Cardiac fibroblast (primary cell): ENCODE data around the gene DTX1.

Source experiments
- DNase-seq, 2 donors: peaks; one replicate each; pipeline versions ENCODE4 v3.0.0 to v3.0.0-alpha.2; 2010; ENCODE audit warnings: low read depth in 2 of 2
- H3K4me3 ChIP-seq, 2 donors: replicated peaks in 1 of 2; 1 replicate in 1 of 2; 2 replicates in 1 of 2; pipeline ENCODE4 v1.5.1; 2011; ENCODE audit warnings: low read depth in 2 of 2, low read length in 2 of 2, mild to moderate bottlenecking in 2 of 2, moderate library complexity in 1 of 2
- TF ChIP-seq, protein P1 (sequence below): IDR thresholded peaks from one replicate; pipeline ENCODE4 v1.5.1; 2011; ENCODE audit warnings: low read depth, mild to moderate bottlenecking, low read length, inconsistent platforms

Gene DTX1

GRCh38 chr12:113099764-113100163 lies 43.2 kb downstream of the DTX1 start:
- TF ChIP-seq, protein P1, sequence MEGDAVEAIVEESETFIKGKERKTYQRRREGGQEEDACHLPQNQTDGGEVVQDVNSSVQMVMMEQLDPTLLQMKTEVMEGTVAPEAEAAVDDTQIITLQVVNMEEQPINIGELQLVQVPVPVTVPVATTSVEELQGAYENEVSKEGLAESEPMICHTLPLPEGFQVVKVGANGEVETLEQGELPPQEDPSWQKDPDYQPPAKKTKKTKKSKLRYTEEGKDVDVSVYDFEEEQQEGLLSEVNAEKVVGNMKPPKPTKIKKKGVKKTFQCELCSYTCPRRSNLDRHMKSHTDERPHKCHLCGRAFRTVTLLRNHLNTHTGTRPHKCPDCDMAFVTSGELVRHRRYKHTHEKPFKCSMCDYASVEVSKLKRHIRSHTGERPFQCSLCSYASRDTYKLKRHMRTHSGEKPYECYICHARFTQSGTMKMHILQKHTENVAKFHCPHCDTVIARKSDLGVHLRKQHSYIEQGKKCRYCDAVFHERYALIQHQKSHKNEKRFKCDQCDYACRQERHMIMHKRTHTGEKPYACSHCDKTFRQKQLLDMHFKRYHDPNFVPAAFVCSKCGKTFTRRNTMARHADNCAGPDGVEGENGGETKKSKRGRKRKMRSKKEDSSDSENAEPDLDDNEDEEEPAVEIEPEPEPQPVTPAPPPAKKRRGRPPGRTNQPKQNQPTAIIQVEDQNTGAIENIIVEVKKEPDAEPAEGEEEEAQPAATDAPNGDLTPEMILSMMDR, result no peak
- DNase-seq, result no peak
- no peak overlapping the region for H3K4me3 ChIP-seq

DNA sequence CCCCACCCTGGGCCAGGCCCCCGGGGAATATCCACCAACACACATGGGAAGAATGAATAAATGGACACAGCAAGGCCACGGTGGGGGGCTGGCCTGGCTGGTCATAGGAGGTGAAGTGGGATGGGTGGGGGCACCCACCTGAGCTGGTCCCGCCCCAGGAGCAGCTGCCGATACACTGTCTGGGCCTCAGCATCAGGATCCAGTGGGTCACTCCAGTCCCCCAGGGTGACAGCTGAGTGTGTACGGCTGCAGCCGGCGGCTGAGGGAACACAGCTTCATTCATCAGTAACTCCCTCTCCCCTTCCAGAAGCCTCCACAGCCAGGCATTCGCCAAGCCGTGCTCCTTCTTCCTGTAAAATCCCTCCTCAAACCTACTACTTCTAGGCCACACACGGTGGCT lies 45.2 kb downstream of the DTX1 start:
- TF ChIP-seq, protein P1, result no peak
- H3K4me3 ChIP-seq, result no peak overlapping the region
- DNase-seq, result no peak

GRCh38 chr12:113102811-113103210 lies 46.3 kb downstream of the DTX1 start:
- no peak overlapping the region for H3K4me3 ChIP-seq
- DNase-seq, result no peak
- TF ChIP-seq, protein P1, result no peak

- TF ChIP-seq, protein P1, result no peak
- DNase-seq, result no peak
- H3K4me3 ChIP-seq, result no peak overlapping the region
These were observed 47.4 kb downstream of the DTX1 start for GRCh38 chr12:113103756-113104450.

- DNase-seq, result no peak
- TF ChIP-seq, protein P1, result no peak
These were observed 48.5 kb downstream of the DTX1 start for GRCh38 chr12:113104953-113105510.

DNA sequence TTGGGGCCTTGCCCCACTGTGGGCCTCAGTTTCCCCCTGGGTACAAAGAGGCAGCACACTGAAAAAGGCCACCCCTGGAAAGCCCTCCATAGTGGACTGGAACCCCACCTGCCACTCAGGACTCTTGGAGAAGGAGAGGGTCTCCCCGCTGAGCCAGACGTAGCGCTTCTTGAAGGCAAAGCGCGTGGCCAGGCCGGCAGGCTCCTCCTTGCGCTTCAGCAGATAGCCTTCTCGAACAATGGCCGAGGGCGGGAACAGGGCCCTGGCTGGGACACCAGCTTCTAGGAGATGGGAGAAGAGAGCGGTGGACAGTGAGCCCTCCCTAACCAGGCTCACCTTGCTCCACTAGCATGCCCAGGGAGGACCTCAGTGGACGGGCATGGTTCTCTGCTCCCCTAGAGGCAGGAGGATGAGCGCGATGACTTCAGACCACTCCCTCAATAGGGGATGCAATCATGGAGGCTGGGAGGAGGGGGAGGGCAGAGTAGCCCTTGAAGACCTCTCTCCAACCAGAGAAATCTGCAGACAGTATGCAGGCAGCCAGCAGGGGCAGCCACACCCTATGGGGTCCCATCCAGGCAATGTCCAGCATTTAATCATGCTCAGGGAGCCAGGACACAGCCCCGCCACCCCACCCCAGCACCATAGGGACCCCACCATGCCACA lies 49.2 kb downstream of the DTX1 start:
- DNase-seq, result no peak
- TF ChIP-seq, protein P1, result no peak
- H3K4me3 ChIP-seq, result no peak overlapping the region

More at GRCh38 chr12:113104953-113105510, 48.5 kb downstream of the DTX1 start:
- H3K4me3 ChIP-seq, result no peak overlapping the region
